GM21381 (cell line): ENCODE data around the gene TMEM185B.

ENCODE experiments used
- ATAC-seq: cut with Tn5 transposase; IDR thresholded peaks from one replicate; pipeline ENCODE4 v1.9.1; 2021; ENCODE audit warnings: mild to moderate bottlenecking, moderate library complexity; ENCODE audit not compliant: unreplicated experiment

Gene TMEM185B

DNA sequence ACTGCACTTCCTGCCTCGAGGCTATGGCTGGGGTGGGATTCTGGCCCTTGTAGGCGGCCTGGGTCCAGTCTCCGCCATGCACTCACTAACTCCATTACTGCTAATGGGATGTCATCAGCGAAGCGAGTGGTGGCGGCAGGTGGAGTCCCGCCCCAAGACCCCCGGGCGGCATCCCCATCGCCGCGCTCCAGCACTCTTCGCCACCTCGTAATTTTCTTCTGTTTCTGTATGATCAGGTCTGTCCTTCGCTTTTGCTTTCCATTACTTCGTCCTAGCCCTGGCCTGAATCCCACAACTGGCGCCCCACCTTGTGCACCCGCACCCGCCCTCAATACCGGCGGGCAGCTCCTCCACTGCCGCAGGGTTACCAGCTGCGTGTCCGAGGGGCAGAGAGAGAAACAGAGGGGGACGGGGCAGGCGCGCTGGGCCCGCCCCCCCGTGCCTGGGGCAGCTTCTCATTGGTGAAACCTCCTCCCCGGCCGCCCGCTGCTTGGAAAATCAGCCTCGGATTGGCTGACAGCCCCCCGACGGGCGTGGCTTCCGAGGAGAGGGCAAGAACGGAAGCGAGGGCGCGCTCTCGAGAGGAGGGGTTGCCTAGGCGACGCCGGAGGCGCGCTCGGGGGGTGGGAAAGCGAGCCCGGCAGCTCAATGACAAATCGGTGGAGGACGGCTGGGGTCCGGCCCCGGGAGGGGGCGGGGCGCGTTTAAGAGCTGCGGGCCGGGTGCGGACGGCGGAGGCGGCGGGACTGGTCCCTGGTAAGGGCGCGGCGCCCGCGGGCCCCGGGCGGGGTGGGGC is 29.2 kb upstream of the TMEM185B start, which contains the start of gene RALB:
Gene RALB (plus strand): TSS at position 628 of the 796 bp plus-strand sequence. CDS start 25,813 bp downstream, outside the sequence.
- ATAC-seq: peak; percentile 95

DNA sequence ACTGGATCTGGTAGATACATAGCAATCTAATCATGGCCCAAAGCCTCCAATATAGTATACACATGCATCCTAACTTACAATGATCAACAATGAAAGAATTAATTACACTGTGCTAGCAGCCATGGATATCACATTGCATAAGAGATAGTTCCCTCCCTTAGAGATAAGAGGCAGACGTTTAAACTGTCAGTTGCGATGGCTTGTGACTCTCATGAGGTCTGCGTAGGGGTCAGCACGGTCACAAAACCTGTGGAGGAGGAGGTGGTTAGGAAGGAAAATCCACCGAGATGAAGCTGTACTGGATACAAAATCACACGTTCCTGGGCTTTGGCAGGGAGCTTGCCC is 28.7 kb upstream of the TMEM185B start:
- ATAC-seq: no peak

DNA sequence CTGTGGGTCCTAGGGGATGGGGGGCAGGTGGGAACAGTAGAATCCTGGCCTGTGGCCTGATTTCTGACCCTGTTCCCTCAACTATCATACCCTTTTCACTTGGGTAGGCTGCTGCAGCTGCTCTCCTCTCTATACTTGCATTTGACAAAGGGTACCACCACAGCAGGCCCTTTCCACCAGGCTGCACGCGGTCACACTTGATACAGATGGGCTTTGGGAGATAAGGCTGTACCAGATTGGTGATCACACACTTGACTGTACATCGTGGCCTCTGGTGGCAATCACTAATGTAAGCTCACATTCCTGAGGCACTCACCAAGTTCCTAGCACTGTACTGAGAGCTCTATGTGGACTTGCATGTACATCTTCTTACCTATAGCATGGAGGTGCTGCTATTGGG is 27.9 kb upstream of the TMEM185B start:
- no peak for ATAC-seq

DNA sequence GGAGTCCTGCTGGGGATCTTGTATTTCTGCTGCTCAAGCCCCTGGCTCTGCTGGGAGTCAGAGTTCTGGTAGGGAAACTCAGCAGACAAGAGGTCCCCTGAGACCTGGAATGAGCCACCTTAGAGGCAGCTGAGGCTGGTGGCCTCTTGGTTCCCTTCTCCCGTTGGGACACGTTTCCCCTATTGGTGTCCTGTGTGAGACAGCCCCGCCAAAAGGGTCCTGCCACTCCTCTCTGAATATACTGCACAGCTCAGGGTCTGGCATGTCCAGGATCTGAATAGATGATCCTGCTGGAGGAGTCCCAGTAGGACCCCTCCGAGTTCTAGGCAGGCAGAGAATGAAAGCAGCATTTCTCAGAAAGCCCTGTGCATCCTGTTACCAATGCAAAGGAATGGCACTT is 27.4 kb upstream of the TMEM185B start:
- no peak for ATAC-seq

DNA sequence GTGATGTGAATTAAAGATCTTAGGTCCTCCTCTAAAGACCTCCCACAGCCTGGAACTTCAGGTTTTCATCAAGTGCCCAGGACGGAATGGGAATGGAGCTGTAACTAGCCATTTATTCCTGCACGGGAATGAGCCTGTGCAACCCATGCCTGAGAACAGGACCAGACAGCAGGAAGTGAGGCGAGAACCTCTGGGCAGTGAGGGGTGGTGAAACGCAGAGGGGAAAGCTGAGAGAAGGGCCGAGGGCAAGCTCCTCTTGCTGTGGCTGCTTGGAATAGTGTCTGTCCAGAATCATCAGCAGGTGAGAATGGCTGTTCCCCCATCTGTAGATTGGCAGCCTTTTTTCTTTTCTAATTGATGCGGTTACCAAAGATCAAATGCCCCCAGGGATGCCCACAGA is 24.7 kb upstream of the TMEM185B start:
- ATAC-seq: no peak

DNA sequence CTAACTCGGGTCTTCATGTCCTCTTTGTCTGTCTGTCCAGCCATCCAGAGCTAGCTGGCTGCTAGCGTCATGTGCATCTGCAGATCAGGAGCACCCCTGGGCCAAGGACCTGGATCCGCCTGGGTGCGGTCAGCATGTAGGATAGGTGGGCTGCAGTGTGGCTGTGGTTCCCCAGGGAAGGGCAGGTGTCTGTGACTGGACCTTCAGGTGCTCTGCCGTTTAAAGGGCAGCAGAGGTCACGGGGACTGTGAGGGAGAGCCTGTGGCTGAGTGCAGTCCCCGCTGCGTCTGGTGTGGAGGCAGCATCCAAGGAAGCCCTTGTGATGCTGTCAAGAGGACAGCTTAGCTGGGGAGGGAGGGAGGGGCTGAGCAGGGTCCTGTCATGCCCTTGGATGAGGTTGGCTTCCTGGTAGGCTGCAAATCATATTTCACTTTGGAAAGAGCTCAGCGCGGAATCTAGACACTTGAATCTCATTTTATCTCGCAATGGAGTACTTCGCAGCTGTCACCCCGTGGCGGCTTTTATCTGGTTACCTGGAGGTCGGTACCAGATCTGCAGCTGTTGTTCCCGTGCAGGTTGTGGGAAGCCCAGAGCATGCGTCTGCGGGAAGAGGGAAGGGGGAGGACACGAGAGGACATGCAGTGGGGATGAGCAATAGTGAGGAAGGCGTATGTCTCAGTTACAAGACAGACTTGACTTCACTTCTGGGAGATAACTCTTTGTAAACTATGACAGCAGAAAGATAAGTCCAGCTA is 23.5 kb upstream of the TMEM185B start:
- ATAC-seq: no peak

DNA sequence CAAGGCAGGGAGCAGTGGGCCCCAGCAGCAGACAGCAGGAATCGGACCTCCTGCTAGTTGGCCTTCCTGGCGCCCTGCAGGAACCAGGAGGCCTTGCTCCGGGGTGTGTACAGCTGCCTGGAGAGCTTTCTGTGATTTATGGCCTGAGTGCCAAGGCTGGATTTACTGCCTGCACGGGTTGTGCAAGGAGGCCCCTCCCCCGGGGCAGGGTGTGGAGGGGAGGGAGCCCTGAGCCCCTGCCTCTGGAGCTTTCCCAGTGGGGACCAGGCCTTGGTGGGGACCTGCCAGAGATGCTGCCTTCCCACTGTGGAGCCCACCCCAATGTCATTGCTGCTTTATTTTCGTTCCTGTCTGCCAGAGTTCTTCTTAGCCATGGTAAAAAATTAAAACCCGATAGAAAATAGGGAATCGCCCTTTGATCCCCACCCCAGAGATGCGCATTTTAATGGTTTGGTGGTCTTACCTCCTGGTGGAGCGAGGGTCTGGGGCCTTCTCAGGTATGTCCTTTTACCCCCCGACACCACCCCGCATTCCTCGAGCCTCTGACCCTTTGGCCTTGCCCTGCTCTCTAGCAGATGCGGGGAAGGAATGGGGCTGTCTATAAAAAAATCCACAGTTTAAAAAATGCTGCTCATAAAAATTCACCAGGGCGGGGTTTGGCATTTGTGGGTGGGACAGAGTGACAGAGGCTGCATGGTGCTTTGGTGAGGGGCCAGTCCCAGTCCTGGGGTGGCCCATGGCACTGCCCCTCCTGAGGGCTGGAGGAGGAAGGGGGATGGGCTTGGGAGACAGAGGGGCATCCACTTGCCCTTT is 22.5 kb upstream of the TMEM185B start:
- no peak for ATAC-seq

DNA sequence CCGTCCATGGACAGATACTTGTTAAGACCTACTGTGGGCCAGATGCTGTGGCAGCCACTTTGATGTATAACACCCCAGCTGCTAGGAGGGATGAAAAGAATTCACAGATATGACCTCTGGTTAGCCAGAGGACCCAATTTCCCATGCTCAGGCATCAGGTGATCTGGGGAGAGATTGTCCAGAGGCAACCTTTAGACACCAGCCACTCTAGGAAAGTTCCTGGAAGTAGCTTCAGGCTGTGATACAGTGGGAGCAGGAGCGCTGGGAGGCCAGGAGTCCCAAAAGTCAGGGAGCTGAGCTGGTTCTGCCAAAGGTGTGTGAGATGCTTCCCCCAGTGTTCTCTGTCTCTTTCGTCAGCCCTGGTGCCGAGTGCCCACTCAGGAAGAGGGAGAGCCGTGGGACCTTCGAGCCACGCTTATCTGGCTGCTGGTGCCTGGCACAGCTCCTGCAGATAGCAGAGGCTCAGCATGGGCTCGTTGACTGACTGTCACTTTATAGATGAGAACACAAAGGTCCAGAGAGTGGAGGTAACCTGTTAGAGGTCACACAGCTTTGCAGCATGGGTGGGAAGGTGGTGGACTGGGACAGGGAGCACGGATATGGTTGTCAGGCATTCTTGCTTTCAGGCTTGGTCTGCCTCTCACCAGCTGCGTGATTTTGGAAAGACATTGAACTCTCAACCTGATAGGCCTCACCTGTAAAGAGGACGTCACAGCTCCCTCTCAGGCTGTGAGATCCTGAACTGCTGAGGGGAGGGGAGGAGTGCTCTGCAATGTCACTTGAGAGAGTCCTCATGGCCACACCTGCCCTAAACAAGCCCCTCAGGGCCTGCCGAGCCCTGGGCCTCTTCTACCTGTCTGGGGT is 21.7 kb upstream of the TMEM185B start:
- no peak for ATAC-seq

DNA sequence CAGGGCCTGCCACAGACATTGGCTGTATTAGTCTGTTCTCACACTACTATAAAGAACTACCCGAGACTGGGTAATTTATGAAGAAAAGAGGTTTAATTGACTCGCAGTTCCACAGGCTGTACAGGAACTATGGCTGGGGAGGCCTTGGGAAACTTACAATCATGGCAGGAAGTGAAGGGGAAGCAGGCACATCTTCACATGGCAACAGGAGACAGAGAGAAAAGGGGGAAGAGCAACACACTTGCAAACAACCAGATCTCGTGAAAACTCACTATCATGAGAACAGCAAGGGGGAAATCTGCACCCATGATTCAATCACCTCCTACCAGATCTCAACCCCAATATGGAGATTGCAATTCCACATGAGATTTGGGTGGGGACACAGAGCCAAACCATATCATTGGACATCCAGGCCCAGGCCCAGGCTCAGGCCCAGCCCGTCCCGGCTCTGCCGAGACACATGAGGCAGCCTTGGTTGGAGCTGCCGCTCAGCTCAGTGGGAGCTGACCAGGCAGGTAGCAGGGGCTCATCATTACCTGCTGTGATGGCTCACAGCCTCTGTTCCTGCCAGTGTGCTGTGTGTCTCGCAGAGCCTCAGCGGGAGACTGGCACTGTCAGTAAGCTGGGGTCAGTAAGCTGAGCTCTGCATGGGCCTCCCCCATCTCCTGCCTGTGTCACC is 20.8 kb upstream of the TMEM185B start:
- ATAC-seq: no peak

DNA sequence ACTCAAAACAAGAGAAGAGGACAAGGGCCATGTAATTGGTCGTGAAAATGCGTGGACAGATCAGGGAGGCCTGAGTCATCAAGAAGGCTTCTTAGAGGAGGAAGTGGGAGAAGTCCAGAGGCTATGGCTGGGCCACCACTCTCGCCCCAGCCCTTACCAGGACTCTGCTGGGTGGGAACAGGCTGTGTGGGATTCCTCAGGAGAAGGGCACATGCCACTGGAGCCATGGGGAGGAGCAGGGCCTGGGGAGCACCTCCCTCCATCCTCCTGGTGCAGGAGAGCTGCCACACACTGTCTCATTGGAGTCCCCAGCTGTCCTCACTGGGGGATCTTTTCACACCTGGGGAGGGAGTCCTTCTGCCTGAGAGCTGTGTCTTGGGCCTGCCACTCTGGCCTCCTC is 20.0 kb upstream of the TMEM185B start:
- no peak for ATAC-seq

DNA sequence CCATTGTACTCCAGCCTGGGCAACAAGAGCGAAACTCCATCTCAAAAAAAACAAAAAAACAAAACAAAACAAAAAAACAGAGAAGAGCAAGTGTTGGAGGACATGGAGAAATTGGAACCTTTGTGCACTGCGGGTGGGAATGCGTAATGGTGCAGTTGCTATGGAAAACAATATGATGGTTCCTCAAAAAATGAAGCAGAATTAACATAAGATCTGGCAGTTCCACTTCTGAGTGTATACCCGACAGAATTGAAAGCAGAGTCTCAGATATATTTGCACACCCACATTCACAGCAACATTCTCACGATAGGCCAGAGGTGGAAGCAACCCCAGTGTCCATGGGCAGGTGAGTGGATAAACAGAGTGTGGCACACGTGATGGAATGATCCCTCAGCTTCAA is 18.5 kb upstream of the TMEM185B start:
- ATAC-seq: no peak

DNA sequence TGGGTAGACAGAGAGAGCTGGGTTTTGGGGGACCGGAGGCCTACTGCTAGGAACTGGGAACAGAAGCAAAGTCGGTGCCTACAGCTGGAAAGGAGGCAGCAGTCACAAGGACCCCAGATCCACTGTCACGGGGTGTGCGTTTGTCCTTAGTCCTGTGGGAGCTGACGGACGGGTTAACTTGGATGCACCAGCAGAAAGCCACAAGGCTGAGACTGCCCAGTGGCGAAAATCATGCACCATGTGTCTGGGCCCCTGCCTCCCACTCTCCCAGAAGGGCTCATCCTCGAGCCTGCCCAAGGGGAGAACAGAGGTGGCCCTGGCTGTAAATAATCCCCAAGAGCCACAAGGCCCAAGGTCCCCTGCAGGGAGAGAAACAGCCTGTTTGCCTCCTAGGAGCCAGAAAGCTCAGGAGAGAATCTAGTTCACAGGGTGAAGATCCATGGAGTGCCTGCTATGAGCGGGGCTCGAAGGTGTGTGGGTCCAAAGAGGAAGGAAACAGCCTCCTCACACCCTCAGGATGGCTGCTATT is 17.8 kb upstream of the TMEM185B start:
- ATAC-seq: no peak

DNA sequence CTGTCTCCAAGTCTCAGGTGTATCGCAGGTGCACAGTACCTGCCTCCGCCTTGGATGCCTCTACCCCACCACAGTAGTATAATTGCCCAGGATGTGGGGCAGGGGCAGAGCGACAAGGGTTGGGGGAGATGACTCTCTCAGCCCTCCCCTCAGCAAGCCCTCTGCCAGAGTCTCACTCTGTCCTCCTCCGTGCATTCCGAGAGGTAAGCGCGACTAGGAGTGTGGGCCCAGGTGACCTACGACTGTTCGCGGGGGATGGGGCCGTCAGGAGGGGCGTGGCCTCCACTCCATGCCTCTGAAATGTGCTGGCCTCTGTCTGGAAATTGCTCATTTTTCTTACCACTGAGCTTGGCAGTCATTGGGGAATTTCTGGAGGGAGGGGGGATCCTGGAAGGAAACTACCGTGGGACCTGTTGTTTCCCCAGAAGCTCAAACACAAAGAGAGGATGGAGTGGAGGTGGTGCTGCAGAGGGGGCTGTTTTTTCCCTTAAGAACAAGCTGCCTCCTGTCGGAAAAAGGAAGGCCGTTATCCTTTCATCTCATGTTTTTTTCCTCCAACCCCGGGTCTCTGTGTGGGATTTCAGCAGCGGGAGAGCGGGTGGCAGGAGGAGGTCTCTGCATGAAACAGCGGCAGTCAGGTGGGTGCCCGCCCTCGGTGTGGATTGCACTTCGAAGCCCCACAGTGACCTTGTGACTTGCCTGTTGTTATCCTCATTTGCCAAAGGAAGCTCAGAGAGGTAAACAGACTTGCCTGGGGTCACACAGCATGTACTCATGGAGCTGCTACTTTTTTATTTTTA is 16.5 kb upstream of the TMEM185B start:
- no peak for ATAC-seq

DNA sequence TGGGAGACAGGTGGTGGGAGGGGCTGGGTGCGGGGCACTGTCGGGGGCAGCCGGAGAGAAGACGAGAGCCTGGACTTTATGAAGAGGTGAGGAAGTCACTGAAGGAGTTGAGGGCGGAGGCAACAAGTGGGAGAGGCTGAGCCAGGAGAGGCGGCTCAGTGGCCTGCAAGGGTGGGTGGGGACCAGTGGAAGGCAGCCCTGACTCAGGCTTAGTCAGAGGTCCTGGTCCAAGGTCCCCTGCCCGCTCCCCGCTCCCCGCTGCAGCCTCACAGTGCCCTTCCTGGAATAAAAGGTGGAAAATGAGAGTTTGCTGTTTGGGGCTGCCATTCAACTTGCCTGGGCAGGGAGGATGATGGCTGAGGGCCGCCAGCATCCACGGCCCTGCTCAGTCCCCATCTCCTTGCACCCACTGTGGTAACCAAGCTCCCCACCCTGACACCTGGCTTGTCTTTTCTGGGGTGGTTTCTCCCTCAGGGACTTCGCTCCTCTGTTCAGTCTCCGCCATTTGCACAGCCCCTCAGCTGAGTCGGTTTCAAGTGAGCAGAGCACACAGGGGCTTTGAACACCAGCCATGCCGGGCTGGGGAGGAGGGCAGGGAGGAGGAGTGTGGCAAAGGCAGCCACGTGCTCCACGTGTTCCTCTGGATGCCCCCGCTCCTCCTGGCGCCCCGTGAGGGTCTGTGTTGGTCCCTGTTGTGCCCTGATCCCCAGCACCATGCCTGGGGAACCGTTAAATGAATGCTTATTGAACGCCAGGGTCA is 15.7 kb upstream of the TMEM185B start:
- ATAC-seq: no peak

DNA sequence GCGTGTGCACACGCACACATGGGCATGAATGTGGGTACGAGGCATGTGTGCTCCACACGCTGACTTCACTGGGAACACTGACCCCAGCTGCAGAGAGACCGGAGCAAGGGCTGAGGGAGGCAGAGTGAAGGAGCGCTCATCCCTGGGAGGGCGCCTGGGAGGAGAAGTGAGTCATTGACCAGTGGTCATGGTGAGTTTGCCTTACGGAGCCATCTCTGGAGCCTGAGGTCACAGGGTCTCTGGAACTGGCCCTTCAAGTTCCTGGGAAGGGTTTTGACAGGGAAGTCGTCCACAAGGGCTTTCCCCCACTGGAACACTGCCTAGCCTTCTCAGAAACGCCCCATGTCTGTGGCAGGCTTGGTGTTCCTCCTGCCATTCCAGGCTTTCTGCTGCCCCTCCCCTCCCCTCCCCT is 14.3 kb upstream of the TMEM185B start:
- ATAC-seq: no peak

DNA sequence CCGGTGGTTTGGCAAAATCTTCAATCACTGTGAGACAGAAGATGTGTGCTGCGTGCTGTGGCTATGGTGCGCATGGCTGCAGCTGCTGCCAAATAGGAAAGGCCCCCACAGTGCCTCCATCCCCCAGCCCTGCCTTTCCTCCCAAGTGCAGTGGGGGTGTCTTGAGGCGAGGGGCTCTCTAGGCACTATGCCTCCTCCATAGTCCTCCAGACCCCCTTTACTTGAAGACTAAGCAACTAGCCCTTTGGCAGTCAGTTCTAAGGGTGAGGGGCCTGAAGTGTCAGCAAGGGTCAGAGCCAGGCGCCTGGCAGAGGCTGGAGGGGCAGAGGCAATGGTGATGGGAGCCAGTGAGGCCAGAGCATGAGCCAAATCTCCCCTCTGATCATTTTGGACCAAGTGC is 13.6 kb upstream of the TMEM185B start:
- ATAC-seq: no peak

DNA sequence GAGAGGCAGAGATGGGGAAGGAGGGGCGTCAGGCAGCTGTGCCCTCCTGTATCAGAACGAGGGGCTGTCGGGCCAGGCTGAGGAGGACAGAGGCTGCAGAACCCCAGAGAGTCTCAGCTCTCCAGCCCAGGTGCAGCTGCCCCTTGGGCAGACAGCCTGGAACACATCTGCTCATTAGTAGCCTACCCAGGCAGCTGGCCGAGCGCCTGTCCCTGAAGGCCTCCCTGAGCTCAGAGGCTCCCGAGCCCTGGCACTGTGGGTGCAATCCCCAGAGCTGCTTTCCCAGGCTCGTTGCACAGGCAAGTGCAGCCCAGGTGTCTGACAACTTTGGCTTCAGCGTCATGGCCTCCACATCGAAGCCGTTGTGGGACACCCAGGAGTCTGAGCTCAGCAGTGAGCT is 13.1 kb upstream of the TMEM185B start:
- no peak for ATAC-seq

DNA sequence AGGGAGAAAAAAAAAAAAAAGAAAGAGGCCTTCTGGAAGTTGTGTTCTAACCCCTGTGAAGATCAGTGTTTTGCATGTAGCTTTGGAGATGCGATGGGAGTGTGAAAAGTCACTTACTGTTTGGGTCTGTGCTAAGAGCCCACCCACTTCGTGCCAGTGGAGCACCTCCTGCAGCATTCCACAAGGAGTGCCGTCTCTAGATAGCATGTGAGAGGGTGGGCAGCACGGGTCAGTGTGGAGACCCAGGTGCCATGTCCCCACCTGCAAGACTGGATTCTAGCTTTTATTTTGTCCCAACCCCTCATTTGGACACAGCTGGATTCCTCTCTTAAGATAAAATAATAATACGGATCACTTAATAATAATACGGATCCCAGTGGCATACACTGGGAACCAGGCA is 12.5 kb upstream of the TMEM185B start:
- no peak for ATAC-seq
